ENCODE results near the gene IRF3.

IRF3 gene, protein sequence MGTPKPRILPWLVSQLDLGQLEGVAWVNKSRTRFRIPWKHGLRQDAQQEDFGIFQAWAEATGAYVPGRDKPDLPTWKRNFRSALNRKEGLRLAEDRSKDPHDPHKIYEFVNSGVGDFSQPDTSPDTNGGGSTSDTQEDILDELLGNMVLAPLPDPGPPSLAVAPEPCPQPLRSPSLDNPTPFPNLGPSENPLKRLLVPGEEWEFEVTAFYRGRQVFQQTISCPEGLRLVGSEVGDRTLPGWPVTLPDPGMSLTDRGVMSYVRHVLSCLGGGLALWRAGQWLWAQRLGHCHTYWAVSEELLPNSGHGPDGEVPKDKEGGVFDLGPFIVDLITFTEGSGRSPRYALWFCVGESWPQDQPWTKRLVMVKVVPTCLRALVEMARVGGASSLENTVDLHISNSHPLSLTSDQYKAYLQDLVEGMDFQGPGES

DNA sequence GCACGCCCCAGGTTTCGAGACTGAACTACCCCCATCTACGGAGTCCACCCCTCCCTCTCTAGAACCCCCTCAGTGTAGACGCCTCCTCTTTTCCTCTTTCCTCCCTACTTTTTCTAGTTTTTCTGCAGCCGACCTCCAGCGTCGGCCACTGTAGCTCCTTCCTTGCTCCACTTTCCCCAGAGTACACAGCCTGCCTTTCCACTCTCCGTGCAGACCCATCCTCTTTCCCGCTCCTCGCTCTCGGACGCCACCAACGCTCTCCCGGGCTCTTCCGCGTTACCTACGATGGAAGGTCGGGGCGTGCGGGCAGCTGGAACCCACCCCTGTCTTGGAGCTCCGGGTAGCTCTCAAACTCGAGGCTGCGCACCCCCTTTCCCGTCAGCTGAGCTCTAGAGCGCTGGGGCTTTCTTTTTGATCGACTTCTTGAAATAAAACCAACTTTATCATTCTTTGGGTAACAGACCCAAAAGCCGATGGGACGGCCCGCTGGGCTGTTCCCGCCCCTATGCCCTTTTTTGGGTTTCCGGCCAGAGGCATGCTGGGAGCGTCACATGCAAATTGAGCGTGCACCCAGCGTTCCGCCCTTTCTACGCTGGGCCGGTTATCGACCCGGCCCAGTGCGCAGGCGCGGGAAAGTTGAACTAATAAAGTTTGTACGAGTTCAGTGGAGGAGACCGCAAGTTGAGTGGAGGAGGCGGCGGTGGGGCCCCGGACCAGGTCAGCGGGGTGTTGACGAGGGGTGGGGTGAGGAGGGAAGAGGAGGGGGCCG lies at the start of gene IRF3, which contains the start of gene BCL2L12:
Gene IRF3, minus strand, starts transcription at position 507 of the 769 bp plus-strand sequence. CDS start 1,019 bp downstream, outside the sequence.
Gene BCL2L12, plus strand, starts transcription at position 583 of the 769 bp plus-strand sequence. CDS start 760 bp downstream, outside the sequence.
- DNase-seq (ENCODE audit: low spot score): peak; percentile 99

DNA sequence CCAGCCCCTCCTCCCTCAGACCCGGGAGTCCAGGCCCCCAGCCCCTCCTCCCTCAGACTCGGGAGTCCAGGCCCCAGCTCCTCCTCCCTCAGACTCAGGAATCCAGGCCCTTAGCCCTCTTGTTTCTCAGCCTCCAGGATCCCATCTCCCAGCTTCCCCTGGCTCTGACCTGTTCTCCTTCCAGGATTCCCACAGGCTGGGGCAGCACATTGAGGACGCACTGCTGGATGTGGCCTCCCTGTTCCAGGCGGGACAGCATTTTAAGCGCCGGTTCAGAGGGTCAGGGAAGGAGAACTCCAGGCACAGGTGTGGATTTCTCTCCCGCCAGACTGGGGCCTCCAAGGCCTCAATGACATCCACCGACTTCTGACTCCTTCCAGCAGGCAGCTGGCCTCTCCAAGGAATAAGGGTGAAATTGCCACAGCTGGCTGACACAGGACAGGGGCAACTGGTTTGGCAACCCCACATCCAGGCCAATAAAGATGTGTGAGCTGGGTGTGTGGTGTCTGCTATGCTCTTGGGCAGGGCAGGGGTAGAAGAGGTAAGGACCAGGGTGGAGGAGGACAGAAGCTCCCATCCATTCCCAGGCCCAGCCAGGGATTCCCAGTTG lies 47.7 kb upstream of the IRF3 start:
- no peak for DNase-seq (ENCODE audit: low spot score)

DNA sequence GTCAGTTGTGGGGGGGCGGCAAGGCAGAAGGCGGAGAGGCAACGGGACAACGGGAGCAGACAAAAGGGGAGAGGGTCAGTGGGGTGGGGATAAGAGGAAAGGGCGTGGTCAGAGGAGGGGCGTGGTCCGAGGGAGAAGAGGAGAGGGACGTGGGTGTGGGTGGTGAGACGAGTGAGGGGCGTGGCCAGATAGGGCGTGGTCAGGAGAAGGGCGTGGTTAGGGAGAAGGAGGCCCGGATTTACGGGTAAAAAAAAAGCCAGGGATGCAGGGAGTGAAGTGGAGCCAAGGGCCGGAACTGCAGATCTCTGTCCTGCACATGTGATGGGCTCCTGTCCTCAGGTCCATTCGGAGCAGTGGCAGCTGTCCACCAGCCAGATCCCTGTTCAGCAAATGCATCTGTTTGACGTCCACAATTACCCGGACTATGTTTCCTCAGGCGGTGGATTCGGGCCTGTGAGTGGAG lies 46.8 kb upstream of the IRF3 start:
- no peak for DNase-seq (ENCODE audit: low spot score)

DNA sequence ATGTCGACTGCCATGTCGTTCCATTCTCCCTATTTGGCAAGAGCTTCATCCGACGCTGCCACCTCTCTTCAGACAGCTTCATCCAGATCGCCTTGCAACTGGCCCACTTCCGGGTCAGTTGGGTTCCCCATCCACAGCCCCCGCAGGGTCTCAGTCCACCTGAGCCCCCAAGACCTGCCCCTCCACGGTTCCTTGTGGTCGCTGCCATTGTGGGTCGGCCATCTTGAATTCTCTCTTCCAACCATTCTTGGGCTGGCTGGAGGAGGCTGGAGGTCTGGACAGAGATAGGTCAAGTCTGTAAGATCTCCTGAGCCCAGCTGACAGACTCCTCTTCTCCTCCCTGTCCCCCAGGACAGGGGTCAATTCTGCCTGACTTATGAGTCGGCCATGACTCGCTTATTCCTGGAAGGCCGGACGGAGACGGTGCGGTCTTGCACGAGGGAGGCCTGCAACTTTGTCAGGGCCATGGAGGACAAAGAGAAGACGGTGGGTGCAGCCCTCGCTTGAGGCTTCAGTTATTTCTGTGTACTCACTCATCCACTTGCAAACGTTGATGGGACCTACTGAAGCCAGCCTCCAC lies 44.8 kb upstream of the IRF3 start:
- DNase-seq (ENCODE audit: low spot score): no peak

DNA sequence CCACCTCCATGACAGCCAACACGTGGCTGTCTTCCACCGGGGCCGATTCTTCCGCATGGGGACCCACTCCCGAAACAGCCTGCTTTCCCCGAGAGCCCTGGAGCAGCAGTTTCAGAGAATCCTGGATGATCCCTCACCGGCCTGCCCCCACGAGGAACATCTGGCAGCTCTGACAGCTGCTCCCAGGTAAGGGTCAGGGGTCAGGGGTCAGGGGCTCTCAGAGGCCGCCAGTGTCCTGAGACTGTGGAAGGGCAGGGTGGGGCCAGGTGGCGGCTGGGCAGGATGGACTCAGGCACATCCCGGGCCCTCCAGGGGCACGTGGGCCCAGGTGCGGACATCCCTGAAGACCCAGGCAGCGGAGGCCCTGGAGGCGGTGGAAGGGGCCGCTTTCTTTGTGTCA lies 40.3 kb upstream of the IRF3 start:
- no peak for DNase-seq (ENCODE audit: low spot score)

DNA sequence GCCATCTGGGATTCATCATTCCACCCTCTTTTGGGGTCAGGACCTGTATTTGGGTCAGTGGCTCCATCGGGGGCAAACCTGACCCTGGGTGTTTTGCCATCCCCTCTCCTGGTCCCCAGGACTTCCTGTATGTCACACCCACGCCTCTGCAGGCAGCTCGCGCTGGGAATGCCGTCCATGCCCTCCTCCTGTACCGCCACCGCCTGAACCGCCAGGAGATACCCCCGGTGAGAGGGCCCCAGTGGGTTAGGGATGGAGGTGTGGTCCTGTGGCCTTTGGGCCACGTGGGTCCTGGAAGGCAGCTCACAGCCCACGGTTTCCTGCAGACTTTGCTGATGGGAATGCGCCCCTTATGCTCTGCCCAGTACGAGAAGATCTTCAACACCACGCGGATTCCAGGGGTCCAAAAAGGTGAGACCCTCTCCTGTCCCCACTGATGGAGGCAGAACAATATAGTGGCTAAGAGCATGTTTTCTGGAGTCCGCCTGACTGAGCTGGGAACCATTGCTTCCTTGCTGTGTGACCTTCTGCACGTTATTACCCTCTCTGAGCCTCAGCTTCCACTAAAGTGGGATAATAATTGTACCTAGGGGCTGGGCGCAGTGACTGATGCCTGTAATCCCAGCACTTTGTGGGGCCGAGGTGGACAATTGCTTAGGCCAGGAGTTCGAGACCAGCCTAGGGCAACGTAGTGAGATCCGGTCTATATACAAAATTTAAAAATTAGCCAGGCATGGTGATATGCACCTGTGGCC lies 39.4 kb upstream of the IRF3 start:
- no peak for DNase-seq (ENCODE audit: low spot score)

DNA sequence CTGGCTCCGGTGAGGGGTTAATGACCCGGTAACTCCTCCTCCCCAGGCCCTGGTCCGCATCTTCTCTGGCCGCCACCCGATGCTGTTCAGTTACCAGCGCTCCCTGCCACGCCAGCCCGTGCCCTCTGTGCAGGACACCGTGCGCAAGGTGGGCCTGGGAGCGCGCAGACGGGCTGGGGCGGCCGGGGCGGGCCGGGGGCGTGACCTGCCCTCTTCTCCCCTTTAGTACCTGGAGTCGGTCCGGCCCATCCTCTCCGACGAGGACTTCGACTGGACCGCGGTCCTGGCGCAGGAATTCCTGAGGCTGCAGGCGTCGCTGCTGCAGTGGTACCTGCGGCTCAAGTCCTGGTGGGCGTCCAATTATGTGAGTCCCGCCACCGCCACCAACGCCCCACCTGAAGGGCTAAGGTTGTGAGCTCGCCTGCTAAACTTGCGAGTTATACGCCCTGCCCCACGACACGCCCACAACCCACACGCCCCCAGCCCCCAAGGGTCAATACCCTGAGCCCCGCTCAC lies 35.7 kb upstream of the IRF3 start:
- DNase-seq (ENCODE audit: low spot score): no peak

DNA sequence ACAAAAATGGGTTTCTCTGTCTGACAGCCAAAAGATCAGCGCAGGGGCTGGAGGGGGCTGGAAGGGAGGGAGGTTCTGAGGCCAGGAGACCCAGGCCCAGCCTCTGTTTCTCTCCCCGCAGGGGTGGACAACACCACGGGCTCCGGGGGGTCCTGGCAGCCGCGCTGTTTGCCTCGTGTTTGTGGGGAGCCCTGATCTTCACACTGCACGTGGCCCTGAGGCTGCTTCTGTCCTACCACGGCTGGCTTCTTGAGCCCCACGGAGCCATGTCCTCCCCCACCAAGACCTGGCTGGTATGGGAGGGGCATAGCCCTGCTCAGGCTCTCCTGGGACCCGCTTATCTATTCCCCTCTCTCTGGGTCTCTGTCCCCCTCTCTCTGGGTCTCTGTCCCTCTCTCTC lies 34.9 kb upstream of the IRF3 start:
- no peak for DNase-seq (ENCODE audit: low spot score)

DNA sequence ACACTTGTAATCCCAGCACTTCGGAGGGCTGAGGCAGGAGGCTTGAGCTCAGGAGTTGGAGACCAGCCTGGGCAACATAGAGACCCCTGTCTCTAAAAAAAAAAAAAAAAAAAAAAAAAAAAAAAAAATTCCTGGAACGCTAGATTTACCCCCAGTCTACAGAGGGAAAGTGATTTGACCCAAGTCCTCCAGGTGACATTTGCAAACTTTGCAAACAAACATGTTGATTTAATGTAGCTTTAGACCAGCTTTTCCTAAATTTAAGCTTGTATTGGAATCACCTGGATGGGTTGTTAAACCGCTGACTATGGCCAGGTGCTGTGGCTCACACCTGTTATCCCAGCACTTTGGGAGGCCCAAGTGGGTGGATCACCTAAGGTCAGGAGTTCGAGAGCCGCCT lies 33.7 kb upstream of the IRF3 start:
- DNase-seq (ENCODE audit: low spot score): no peak

DNA sequence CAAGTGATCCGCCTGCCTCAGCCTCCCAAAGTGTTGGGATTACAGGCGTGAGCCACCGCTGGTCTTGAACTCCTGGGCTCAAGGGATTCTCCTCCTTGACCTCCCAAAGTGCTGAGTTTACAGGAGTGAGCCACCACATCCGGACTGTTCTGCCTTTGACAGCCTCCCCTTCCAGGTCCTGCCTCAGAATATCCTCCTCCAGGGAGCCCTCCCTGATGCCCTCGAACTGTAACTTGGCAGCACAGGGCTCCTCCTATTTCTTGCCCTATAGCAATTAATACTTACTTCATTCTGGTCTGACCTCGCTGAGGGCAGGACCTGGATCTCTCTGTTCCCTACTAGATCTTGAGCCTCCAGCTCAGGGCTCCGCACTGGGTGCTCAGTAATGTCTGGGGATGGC lies 31.2 kb upstream of the IRF3 start:
- DNase-seq (ENCODE audit: low spot score): no peak

DNA sequence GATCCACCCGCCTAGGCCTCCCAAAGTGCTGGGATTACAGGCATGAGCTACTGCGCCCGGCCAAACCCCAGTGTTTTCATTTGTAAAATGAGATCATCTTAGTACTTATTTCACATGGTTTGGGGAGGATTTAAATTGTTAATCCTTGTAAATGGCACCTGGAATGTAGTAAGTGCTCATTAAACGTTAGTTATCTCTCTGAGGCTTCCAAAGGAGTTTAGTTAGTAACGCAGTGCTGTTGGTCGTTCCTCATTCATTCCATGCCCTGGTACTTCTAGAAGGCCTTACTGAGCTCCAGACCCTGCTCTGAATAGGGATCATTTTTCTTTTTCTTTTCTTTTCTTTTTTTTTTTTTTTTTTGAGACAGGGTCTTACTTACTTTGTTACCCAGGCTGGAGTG lies 30.5 kb upstream of the IRF3 start:
- no peak for DNase-seq (ENCODE audit: low spot score)

DNA sequence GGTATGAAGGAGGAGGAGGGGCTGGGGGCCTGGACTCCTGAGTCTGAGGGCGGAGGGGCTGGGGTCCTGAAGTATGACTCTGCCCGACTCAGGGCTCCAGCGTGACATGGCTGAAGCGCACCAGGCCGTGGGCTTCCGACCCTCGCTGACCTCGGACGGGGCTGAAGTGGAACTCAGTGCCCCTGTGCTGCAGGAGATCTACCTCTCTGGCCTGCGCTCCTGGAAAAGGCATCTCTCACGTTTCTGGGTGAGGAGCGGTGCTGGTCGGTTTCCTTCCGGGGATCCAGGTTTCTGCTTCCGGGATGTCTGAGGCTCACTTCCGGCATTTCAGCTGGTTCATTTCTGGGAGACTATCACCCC lies 26.5 kb upstream of the IRF3 start:
- no peak for DNase-seq (ENCODE audit: low spot score)

DNA sequence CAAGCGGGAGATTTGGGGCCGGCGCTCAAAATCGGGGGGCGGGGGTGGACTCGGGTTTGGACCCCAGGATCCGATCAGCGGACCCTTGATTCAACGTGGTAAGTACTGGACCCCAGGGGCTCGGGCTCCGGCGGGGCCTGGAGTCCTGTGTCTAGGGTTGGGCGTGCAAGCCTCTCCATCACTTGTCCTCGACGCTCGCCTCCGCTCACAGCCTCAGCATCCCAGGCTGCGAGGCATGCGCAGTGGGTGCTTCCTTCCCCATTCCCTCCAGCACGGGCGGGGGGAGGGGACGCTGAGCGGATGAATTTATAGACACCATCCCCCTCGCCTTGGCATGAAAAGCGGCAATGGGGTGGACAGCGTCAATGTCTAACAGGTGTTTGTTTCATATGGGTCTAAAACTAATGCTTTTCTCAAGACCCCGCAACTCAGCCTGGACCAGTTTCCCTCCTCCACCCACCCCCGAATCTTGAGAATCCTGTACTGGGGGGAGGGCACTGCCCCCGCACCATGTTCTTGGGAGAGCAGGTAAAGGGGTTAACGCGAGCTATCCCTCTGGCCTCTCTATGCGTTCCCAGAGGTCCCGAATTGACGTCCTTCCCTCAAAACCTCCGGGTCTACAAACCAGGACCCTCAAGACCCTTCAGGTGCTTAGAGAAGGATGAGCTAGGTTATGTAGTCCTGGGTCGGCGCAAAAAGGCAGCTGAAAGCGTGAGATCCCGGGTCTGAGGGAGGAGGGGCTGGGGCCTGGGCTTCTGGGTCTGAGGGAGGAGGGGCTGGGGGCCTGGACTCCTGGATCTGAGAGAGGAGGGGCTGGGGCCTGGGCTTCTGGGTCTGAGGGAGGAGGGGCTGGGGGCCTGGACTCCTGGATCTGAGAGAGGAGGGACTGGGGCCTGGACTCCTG lies 25.8 kb upstream of the IRF3 start:
- DNase-seq (ENCODE audit: low spot score): no peak

DNA sequence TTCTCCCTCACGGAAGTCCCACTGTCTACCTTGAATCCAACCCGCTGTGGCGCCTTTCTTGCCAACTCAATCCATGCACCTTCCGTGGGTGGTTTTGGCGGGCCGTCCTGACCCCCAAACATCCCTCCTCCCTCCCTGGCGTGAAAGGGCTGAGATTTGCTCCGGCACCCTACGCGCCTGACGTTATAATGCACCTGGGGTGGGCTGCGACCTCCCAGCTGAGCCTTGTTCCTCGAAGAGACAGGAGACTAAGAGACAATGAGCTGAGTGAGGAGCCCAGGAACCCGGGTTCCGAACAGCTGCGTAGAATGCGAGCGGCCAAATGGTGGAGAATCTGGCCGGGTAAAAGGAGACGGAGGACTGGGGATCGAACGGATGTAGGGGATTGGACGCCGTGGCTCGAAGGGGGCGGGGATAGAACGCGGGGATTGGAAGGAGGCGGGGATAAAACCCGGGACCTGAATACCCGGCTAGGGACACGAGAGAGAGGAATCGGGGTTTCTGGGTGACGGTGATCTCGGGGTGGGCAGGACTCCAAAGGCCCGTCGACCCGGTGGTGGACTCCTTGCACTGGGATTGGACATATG lies 25.1 kb upstream of the IRF3 start, which contains the start of gene CPT1C:
Gene CPT1C, plus strand, starts transcription at position 461 of the 587 bp plus-strand sequence. CDS start 1,137 bp downstream, outside the sequence.
- peak; percentile 52 for DNase-seq (ENCODE audit: low spot score)

DNA sequence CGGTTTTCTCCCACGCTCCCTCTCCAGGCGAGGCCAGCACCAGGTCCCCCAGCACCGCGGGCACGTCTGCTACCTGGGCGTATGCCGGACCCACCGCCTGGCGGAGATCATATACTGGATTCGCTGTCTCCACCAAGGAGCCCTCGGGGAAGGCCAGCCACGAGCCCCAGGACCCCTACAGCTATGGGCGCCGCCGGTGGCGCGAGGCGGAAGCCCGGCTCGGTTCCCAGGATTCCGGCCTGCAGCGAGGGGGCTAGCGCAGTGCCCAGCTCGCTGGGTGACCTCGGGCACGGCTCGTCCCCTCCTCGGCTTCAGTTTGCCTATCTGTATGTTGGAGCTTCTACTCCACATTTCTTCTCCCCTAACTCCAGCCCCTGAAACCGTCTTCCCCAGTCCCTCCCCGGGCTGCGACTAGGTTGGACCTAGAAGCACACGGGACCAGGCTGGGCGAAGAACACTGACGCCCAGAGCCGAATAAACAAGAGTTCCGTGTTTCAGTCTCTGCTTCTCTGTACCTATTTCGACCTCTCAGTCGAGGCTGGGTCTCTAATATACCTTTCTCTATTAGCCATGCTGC lies 24.5 kb upstream of the IRF3 start:
- no peak for DNase-seq (ENCODE audit: low spot score)

DNA sequence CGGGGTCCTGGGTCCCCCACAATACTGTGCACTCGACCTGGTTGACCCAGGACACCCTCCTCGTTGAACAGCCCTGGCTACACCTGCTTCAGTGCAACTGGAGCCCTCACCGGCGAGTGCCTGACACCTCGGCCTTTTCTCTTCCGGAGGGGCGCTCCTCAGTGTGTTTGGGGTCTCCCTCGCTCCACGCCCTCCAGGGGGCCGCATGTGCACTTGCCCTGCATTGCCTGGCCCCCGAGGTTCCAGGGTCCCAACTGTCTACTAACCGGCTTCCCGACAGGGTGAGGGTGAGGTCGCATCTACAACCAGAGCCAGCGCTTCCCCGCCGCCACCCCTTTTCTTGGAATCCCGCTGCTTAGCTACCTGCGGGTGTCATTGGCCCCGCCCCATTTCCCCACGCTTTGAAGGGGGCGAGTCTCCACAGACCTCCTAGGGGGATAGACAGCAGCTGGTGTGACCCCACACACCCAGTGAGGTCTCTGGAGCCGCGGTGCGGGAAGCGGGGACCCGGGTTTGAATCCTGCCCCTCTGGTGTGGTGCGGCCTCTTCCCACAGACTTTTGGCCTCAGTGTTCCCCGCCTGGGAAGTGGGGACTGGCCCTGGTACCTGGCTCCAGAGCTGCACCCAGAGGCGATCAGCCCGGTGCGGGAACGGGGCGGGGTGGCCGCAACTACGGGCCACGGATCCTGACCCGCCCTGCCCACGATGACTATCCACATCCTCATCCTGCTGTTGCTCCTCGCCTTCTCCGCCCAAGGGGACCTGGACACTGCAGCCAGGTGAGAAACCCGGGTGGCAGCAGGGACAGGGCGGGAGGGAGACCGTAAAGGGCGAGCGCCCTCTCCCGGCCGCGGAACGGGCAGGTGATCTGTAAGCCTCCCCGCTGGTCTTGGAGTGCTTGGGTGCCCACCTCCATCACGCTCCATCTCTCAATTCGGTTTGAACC lies 23.7 kb upstream of the IRF3 start, which contains the start of gene ADM5:
Gene ADM5, plus strand, starts transcription at position 462 of the 946 bp plus-strand sequence. Its CDS starts 244 bp downstream, at position 706.
- DNase-seq (ENCODE audit: low spot score): peak; percentile 20

DNA sequence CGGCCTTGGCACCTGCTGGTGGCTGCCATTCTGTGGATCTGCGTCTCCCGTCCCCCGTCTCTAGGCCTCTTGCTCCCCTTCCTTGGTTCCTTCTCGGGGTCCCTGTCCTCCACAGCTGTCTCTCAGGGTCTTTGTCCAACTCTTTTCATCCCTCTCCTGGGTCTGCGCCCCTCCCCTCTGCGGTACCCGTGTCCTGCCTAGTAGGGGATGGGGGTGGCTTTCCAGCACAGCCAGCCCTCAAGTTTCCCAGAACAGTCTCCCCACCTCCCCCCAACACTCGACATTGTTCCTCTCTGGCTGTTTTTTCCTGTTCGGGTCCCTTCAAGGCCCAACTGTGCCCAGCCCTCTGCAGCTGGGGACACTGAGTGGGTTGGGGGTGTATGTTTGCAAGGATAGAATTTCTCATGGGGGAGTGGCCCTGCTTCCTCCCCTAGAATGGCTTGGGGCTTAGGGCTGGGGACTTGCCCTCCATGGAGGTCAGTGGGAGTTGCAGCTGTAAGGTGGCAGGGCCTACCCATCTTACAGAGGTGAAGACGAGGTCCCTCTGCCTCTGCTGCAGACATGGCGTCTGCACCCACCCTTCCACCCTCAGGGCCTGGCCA lies 23.0 kb upstream of the IRF3 start:
- DNase-seq (ENCODE audit: low spot score): no peak

Measured in CD4-positive, alpha-beta T cell treated with Interleukin-15 for 4 hours (primary cell).